NCI-H1092 treated with DMSO at 0.1 percent for 48 hours (cell line): ENCODE measurements around the gene ULK4.
"Not testable (repeated sequence)": the region's sequence is repeated elsewhere in the genome, so short reads cannot be mapped to it uniquely, and the experiment has no call there.

Source experiments
- DNase-seq: peaks from one replicate; lab custom pipeline; 2025; lab: John Stamatoyannopoulos, UW

Gene ULK4

GRCh38 chr3:41498847-41499246 is 463.1 kb downstream of the ULK4 start:
- no peak for DNase-seq

GRCh38 chr3:41490360-41490759 is 471.5 kb downstream of the ULK4 start:
- DNase-seq: no peak

GRCh38 chr3:41489231-41489630 is 472.7 kb downstream of the ULK4 start:
- DNase-seq: no peak

- no peak for DNase-seq
Observed at GRCh38 chr3:41488501-41488900, 473.4 kb downstream of the ULK4 start.

- DNase-seq: no peak
Observed at GRCh38 chr3:41485484-41485883, 476.4 kb downstream of the ULK4 start.

DNA sequence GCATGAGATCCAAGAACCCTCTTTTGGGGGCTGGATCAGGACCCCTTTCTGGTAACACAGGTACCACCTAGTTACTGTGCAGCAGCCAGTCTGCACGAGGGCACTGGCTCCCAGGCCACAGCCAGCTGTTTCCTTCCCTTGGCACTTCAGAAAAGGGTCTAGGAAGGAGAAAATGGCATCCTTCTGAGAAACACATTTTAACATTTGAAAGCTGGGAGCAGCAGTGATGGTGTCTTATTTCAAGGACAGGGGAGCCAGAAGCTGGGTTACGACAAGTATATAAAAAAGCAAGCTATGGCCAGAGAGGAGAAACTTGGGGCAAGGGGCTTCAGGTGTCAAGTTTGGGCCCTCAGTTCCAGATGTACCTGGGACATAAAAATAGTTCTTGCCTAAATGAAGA is 479.8 kb downstream of the ULK4 start:
- DNase-seq: no peak

DNA sequence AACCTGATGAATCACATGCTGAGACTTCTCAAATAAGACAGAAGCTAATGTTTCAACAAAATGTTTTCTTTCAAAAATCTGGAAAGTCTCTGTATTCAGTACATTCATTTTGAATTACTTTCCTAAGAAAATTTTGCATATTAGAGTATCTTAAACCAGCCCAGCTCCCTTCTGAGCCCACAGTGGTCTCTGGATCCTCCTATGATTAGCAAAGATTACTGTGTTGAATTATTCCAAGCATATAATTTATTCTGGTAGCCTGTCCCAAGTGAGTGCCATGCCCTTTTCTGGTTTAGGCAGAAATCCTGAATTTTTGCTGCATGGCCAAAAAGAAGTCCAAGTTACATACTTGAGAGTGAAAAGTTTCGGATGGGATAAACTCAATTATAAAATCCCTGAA is 483.6 kb downstream of the ULK4 start:
- no peak for DNase-seq

DNA sequence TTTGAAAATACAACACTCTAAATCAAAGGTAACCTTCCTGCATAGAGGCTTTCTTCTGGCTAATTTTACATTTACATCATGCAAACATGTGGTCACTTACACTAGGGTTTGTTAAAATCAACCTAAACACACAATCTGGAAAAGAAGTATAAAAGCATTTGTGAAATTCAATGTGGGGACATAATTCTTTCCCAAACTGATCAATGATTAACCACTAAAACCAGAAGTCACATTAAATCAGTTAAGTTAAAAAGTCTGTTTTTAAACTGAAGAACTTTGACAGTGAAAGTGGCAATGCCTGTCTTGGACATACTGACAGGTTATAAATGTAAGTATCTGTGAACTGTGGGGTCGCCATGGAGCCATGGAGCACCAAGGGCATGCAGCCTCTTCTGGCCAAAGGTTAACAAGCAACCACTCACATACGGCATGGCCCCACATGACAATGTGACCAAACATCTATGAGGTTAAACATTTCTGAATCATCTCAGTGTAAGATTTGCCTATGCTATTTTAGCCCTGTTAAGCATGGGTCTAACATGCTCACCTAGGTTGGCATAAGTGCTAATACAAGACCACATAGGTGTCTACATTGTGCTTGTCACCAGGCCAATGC is 484.4 kb downstream of the ULK4 start:
- no peak for DNase-seq

DNA sequence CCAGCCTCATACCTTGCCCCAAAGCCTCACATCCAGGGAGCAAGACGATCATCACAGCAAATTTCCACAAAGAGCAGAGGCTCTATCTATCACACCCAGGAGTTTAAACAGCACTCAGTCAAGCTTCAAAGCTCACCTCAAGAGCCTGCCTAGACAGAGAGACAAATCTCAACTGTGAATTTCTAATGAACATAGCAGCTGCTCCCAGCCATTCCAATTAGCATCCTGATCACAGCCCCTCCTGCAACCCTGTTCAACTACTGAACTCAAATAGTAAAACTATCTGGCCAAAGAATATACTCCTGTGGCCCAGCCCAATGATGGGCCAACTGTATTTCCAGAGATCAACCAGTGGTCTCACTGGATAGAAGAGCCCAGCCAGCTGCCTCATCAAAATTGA is 492.8 kb downstream of the ULK4 start:
- no peak for DNase-seq

DNA sequence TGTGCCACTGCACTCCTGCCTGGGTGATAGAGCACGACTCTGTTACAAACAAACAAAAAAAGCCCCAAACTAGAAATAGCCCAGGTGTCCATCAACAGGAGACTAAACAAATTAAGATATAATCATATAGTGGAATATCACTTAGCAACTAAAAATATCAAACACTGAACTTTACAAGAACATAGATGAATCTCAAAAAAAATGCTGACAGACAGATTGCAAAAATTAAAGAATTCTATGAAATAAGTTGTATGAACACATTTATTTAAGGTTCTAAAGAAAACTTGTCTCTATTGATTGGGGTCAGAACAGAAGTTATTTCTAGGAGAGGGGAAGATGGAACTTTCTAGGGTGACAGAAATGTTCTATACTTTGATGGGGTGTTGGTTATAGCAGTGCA is 494.4 kb downstream of the ULK4 start:
- no peak for DNase-seq

GRCh38 chr3:41464858-41465257 is 497.0 kb downstream of the ULK4 start:
- no peak for DNase-seq

DNA sequence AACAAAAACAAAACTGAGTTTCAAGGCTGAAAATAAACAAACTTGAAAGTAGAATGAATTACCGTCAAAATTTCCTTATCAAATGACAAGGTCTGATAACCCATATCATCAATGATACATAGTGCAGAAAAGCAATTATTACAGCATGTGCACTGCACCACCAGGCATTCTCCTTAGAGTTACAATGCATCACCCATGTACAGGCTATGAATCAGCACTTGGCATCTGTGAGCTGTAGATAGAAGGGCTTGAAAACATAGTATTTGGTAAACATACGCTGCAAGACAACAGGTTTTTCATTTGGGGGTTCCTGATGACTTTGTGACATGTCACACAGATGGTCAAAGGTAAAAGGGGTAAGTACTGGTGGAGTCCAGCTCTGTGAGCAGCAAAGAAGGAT is 497.5 kb downstream of the ULK4 start:
- no peak for DNase-seq

- DNase-seq: peak; percentile 24
Observed at GRCh38 chr3:41462103-41462691, 499.7 kb downstream of the ULK4 start.

DNA sequence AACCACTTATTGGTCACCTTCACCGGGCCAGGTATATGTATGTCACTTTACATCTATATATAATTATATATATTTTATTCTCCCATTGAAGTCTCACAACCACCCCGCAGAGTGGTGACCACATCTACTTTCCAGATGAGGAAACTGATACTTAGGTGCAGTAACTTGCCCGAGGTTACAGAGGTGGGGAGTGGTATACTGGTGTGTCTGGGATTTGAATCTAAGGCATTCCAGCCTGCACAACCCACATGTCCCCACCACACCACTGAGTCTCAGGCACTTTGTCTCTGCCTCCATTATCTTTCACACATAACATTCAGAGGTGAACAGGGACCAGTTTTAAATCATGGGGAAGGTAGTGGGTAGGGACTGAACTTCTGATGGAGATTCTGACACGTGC is 501.2 kb downstream of the ULK4 start:
- DNase-seq: no peak

DNA sequence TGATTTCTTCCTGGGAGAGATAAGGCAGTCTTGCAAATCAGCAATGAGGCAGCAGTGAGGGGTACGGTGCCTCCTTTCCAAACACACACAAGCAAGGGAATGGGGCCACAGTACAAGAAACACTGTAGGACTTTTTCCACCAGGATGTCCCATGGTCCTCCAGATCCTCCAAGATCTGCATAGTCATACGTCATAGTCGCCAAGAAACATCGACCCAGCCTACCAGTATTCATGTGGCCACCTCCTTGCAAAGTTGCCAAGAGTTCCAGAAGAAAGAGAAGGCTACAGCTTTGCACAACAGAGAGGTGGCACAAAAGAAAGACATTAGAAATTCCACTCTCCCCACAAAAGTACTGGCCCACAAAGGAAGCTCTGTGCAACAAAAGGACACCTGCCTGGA is 504.7 kb downstream of the ULK4 start:
- no peak for DNase-seq

DNA sequence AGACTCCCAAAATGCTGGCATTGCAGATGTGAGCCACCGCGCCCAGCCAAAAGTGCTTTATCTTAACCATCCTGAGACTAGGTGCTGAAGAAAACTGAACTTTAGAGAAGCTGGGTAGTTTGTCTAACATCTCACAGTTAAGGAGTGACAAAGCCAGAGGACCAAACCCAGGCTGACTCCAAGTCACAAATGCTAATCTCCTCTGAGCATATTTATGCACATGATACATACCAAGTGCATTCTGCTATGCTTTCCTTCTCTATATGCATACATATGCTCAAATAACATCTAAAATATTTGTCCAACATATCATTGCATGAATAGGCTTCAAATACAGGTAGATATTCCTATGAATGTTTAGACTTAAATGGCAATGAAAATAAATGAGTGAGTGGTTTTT is 505.7 kb downstream of the ULK4 start:
- DNase-seq: no peak

GRCh38 chr3:41453618-41454017 is 508.3 kb downstream of the ULK4 start:
- DNase-seq: not testable (repeated sequence)

- DNase-seq: no peak
Observed at GRCh38 chr3:41450416-41451231, 511.3 kb downstream of the ULK4 start.

DNA sequence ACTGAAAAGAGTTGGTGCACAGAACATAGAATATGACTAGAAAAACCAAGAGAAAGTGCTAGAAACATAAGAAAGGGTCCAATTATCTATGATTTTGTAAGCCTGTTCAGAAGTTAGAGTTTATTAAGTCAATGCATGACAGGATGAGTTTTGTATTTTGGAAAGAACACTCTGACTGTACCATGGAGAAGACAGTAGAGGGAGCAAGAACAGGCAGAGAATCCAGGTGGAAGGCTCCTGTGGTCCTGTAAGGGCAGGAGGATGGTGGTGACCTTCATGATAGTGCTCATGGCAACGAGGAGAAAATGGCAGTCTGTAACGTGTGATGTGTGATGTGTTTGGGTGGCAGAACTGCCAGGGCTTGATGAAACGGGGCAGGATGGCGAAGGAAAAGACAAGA is 513.5 kb downstream of the ULK4 start:
- DNase-seq: no peak

GRCh38 chr3:41447701-41448100 is 514.2 kb downstream of the ULK4 start:
- no peak for DNase-seq

DNA sequence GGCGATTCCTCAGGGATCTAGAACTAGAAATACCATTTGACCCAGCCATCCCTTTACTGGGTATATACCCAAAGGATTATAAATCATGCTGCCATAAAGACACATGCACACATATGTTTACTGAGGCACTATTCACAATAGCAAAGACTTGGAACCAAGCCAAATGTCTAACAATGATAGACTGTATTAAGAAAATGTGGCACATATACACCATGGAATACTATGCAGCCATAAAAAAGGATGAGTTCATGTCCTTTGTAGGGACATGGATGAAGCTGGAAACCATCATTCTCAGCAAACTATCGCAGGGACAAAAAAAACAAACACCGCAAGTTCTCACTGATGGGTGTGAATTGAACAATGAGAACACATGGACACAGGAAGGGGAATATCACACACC is 515.6 kb downstream of the ULK4 start:
- DNase-seq: not testable (repeated sequence)

GRCh38 chr3:41441568-41441967 is 520.3 kb downstream of the ULK4 start:
- DNase-seq: no peak

GRCh38 chr3:41441139-41441538 is 520.8 kb downstream of the ULK4 start:
- DNase-seq: no peak
